ENCODE data around the gene LRRC39.
"Not testable (repeated sequence)": the region's sequence is repeated elsewhere in the genome, so short reads cannot be mapped to it uniquely, and the experiment has no call there.

LRRC39 gene

GRCh38 chr1:100178091-100178490 lies at the start of gene LRRC39:
Gene LRRC39 (minus strand): TSS chr1:100178256. CDS start chr1:100168516, 9,740 bp downstream.
- DNase-seq (ENCODE audit: low read depth) = no peak

GRCh38 chr1:100222428-100222827 lies 44.4 kb upstream of the LRRC39 start:
- no peak for DNase-seq (ENCODE audit: low read depth)

DNA sequence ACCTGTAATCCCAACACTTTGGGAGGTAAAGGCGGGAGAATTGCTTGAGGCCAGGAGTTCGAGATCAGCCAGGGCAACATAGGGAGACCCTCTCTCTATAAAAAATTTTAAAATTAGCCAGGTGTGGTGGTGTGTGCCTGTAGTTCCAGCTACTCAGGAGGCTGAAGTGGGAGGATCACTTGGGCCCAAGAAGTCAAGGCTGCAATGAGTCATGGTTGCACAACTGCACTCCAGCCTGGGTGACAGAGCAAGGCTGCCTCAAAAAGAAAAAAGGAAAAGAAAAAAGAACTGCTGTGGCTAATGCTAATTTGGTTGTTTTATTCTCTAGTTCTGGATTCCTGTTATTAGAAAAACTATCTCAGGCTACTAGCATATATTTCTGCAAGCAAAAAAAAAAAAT lies 41.8 kb upstream of the LRRC39 start:
- DNase-seq (ENCODE audit: low read depth) = no peak

- DNase-seq (ENCODE audit: low read depth) = no peak
Observed at GRCh38 chr1:100219457-100219856, 41.4 kb upstream of the LRRC39 start.

DNA sequence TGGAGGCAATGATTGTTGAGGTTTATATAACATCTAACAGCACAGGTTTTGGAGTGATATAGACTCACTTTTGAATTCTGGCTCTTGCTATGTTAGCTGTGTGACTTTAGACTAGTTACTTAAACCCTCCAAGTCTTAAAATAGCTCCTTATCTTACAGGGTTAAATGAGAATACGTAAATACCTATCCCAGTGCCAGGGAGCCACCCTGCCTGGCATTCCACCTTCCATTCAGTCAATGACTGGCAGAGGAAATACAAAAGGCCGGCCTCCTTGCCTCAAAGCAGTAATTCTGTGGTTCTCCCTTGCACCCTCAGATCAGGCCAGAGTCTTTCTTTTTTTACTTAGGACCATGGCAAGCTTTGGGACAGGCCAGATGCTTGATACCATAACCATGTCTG lies 39.8 kb upstream of the LRRC39 start:
- no peak for DNase-seq (ENCODE audit: low read depth)

- DNase-seq (ENCODE audit: low read depth) = no peak
Observed at GRCh38 chr1:100215101-100215500, 37.0 kb upstream of the LRRC39 start.

DNA sequence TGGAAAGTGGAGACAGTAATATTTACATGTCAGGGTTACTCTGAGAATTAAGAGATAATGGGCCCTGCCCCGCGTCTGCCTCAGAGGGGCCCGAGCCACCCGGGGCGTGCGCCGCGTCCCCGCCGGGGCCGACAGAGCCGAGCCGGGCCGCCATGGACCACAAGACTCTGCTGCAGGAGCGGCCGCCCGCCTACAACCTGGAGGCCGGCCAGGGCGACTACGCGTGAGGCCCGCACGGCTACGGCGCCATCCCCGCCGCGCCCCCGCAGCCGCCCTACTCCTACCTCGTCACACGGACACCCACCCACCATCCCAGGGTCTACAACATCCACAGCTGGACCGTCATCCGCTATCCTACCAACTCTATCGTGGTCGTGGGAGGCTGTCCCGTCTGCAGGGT lies 35.1 kb upstream of the LRRC39 start:
- DNase-seq (ENCODE audit: low read depth) = no peak

- no peak for DNase-seq (ENCODE audit: low read depth)
Observed at GRCh38 chr1:100206301-100206700, 28.2 kb upstream of the LRRC39 start.

GRCh38 chr1:100205593-100205992 lies 27.5 kb upstream of the LRRC39 start:
- DNase-seq (ENCODE audit: low read depth) = not testable (repeated sequence)

DNA sequence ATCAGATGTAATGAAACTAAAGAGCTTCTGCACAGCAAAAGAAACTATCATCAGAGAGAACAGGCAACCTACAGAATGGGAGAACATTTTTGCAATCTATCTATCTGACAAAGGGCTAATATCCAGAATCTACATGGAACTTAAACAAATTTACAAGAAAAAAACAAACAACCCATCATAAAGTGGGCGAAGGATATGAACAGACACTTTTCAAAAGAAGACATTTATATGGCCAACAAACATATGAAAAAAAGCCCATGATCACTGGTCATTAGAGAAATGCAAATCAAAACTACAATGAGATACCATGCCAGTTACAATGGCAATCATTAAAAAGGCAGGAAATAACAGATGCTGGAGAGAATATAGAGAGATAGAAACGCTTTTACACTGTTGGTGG lies 27.0 kb upstream of the LRRC39 start:
- DNase-seq (ENCODE audit: low read depth) = not testable (repeated sequence)

DNA sequence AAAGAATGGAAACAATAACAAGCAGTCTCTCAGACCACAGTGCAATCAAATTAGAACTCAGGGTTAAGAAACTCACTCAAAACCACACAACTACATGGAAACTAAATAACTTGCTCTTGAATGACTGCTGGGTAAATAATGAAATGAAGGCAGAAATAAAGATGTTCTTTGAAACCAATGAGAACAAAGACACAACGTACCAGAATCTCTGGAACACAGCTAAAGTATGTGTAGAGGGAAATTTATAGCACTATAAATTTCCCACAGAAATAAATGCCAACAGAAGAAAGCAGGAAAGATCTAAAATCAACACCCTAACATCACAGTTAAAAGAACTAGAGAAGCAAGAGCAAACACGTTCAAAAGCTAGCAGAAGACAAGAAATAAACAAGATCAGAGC lies 24.6 kb upstream of the LRRC39 start:
- not testable (repeated sequence) for DNase-seq (ENCODE audit: low read depth)

DNA sequence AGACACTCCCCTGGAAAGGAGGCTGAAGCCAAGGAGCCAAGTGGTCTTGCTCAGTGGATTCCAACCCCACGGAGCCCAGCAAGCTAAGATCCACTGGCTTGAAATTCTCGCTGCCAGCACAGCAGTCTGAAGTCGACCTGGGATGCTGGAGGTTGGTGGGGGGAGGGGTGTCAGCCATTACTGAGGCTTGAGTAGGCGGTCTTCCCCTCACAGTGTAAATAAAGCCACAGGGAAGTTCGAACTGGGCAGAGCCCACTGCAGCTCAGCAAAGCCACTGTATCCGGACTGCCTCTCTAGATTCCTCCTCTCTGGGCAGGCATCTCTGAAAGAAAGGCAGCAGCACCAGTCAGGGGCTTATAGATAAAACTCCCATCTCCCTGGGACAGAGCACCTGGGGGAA lies 22.0 kb upstream of the LRRC39 start:
- DNase-seq (ENCODE audit: low read depth) = not testable (repeated sequence)

- no peak for DNase-seq (ENCODE audit: low read depth)
Observed at GRCh38 chr1:100198596-100198995, 20.5 kb upstream of the LRRC39 start.

GRCh38 chr1:100188617-100189016 lies 10.6 kb upstream of the LRRC39 start:
- DNase-seq (ENCODE audit: low read depth) = no peak

DNA sequence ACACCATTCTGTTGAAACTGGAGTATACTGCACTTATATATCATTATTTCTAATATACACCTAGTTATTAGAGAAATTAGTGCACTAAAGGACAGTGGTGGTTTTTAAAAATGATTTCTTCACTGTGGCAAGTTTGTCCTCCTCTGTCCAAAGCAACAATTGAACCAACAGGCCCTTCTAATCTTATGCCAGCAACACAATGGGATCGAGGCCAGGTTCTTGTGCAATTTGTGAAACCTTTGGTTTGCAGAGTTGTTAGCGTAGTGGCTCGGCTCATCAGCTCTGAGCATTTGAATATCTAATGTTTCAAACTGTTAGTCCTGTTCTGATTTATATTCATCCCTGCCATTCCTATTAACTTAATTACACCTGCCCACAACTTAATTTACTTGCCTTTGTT lies 9.9 kb upstream of the LRRC39 start:
- no peak for DNase-seq (ENCODE audit: low read depth)

DNA sequence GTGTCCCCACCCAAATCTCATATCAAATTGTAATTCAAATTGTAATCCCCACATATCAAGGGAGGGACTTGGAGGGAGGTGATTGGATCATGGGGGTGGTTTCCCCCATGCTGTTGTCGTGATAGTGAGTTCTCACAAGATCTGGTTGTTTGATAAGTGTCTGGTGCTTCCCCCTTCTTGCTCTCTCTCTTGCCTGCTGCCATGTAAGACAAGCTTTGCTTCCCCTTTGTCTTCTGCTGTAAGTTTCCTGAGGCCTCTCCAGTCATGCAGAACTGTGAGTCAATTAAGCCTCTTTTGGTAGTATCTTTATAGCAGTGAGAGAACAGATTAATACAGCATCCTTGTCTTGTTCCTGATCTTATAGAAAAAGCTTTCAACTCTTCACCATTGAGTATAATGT lies 6.5 kb upstream of the LRRC39 start:
- DNase-seq (ENCODE audit: low read depth) = peak; percentile 71

DNA sequence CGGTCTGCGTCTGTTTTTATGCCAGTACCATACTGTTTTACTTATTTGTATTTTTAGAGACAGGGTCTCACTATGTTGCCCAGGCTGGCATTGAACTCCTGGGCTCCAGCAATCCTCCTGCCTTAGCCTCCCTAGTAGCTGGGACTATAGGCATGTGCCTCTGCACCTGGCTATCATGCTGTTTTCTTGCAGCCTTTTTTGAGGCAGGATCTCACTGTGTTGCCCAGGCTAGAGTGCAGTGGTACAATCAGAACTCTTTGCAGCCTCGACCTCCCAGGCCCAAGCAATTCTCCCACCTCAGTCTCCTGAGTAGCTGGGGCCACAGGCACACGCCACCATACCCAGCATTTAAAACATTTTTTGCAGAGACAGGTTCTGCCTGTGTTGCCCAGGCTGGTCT lies 5.3 kb upstream of the LRRC39 start:
- DNase-seq (ENCODE audit: low read depth) = no peak

DNA sequence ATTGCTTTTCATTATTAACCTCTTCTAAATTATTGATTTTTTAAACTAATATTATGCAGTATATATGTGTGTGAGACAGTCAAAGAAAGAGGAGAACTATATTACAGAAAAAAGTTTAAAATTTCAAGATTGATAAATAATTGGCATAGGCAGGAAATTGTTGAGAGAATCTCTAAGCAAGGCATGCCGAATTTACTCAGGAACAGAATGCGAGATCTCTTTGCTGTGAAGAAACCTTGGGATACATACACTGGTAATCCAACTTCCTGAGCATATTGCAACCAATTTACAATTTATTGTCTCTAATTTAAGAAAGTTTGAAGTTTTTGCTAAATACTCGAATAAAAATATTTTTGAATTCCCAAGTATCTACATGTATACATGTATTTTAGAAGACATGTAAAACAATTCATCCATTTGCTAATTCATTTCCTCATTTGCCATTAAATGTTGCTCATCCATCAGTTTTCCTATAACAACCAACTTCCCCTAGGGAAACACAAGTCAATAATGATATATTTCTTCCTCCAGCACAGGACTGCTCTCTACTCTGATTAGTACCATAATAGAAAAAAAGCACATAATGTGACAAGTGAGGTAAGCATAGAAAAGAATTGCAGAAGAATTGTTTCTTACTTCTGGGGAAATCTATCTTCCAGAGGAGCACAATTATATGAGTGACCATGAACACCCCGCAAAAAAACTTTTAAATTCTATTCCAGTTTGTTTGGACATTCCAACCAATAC lies 588 bp downstream of the LRRC39 start:
- DNase-seq (ENCODE audit: low read depth) = no peak

DNA sequence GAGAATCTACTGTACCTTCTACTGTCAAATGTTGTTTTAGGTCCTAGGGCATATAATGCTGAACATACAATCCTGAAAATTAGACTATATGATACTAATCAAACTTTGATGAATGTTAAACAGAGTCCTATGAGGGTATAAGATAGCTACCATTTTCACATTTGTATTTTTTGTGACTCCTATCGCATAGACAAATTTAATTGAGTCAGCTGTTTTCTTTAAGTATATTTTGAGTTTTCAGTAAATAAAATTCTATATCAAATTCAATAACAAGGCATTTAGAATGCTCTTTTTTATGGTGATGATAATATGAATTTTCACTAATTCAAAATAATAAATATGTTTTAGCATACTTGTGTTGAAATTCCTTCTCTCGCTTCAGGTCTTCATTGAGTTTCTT lies 10.0 kb downstream of the LRRC39 start:
- no peak for DNase-seq (ENCODE audit: low read depth)

DNA sequence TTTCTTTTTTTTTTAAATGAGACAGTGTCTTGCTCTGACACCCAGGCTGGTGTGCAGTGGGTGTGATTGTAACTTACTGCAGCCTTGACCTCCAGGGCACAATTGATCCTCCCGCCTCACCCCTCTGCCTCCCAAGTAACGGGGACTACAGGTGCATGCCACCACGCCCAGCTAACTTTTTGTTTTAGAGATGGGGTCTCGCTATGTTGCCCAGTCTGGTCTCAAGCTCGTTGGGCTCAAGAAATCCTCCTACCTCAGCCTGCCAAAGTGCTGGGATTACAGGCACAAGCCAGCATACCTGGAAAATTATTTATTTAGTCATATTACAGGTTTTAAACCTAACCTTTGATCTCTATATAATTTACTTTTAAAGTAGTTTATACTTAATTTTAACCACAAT lies 13.4 kb downstream of the LRRC39 start:
- no peak for DNase-seq (ENCODE audit: low read depth)

GRCh38 chr1:100164216-100164615 lies 13.8 kb downstream of the LRRC39 start:
- DNase-seq (ENCODE audit: low read depth) = no peak

DNA sequence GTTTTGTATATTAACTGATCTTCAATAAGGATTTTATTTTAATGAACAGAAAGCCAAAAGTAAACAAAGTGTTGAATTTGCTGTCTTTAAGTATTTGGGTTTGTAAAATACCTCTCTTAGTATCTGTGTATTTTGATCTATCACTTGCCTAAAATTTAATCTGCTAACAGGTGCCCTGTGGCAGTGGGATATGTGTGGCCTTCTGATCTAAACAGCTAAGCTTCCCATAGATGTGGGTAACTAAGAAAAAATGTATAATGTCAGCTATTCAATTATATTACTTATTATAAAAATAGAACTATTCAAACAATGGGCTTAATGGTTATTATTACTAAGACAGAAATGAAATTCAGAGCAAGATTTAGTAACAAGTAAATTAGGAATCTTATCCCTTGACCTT lies 15.2 kb downstream of the LRRC39 start:
- DNase-seq (ENCODE audit: low read depth) = no peak

DNA sequence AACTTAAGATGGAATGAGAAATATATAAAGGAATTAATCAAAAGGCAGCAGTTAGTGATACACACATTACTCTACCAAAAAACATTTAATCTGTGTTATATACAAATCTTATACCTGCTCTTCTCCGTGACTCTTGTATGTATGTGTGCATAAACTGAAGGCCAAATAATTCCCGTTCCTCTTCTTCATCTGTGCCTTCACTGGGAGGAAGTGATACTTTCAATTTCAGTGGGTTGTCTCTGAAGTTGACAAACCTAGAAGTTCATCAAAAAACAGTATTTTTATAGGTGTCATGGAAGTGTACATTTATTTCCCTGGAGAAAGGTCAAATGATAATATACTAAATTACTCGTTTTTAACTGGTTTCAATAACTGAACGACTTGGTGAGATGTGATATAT lies 25.8 kb downstream of the LRRC39 start:
- DNase-seq (ENCODE audit: low read depth) = no peak

DNA sequence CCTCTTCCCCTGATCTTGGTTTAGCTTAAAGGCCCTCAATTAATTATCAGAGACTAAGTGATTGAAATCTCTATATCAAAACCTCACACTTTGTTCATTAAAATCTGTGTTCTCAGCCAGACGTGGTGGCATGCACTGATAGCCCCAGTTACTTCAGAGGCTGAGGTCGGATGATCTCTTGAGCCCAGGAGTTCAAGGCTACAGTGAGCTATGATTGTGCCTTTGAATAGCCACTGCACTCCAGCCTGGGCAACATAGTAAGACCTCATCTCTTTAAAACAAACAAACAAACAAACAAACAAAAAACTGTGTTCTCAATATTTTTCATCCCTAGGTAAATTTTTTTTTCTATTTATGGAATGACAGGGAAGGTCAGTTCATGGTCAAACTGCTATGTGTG lies 26.4 kb downstream of the LRRC39 start:
- DNase-seq (ENCODE audit: low read depth) = no peak
